COLO668 (cell line): Measurements from ENCODE around the gene KCNMA1.
"Not testable (repeated sequence)": the region's sequence is repeated elsewhere in the genome, so short reads cannot be mapped to it uniquely, and the experiment has no call there.

Experiments used
- DNase-seq: peaks from one replicate; lab custom pipeline; 2025; ENCODE audit not compliant: unreplicated experiment; lab: John Stamatoyannopoulos, UW

KCNMA1 gene

GRCh38 chr10:77608281-77608680 is 29.3 kb downstream of the KCNMA1 start:
- DNase-seq = no peak

- DNase-seq = no peak
Measured at GRCh38 chr10:77606751-77607150, 30.9 kb downstream of the KCNMA1 start.

GRCh38 chr10:77605466-77605865 is 32.1 kb downstream of the KCNMA1 start:
- DNase-seq = peak; percentile 32

GRCh38 chr10:77604941-77605351 is 32.7 kb downstream of the KCNMA1 start:
- peak; percentile 78 for DNase-seq

GRCh38 chr10:77604063-77604462 is 33.5 kb downstream of the KCNMA1 start:
- no peak for DNase-seq

GRCh38 chr10:77603534-77603927 is 34.1 kb downstream of the KCNMA1 start:
- peak; percentile 51 for DNase-seq

GRCh38 chr10:77602913-77603533 is 34.6 kb downstream of the KCNMA1 start:
- DNase-seq = no peak

GRCh38 chr10:77602231-77602912 is 35.2 kb downstream of the KCNMA1 start:
- DNase-seq = no peak

GRCh38 chr10:77601488-77601887 is 36.1 kb downstream of the KCNMA1 start:
- DNase-seq = no peak

GRCh38 chr10:77600640-77601039 is 37.0 kb downstream of the KCNMA1 start:
- no peak for DNase-seq

GRCh38 chr10:77599651-77600050 is 38.0 kb downstream of the KCNMA1 start:
- DNase-seq = no peak

GRCh38 chr10:77598606-77599005 is 39.0 kb downstream of the KCNMA1 start:
- no peak for DNase-seq

- no peak for DNase-seq
Measured at GRCh38 chr10:77597560-77597959, 40.0 kb downstream of the KCNMA1 start.

- DNase-seq = no peak
Measured at GRCh38 chr10:77594471-77594783, 43.2 kb downstream of the KCNMA1 start.

- DNase-seq = no peak
Measured at GRCh38 chr10:77593771-77594470, 43.7 kb downstream of the KCNMA1 start.

GRCh38 chr10:77592946-77593636 is 44.5 kb downstream of the KCNMA1 start:
- DNase-seq = no peak

GRCh38 chr10:77592510-77592909 is 45.1 kb downstream of the KCNMA1 start:
- DNase-seq = no peak

GRCh38 chr10:77591238-77591880 is 46.2 kb downstream of the KCNMA1 start:
- DNase-seq = no peak

- no peak for DNase-seq
Measured at GRCh38 chr10:77590344-77591237, 47.0 kb downstream of the KCNMA1 start.

GRCh38 chr10:77589703-77590102 is 47.9 kb downstream of the KCNMA1 start:
- not testable (repeated sequence) for DNase-seq
